HepG2 (cell line): Measurements from ENCODE around the gene GPN2. TPM values are rescaled to one million over a fixed set of nuclear protein-coding genes. Genes with fewer than 3 reads are reported as not detected.
A peak's percentile ranks its signal among the peaks of the same experiment; 100 is the strongest.

Source experiments
- BRD4 ChIP-seq: sonication (generic); formaldehyde crosslinking; IDR thresholded peaks from 2 replicates; pipeline ENCODE4 v1.4.0; 2020; ENCODE audit warnings: missing genetic modification reagents
- FOXJ3 ChIP-seq: sonication (generic); formaldehyde crosslinking; IDR thresholded peaks from 2 replicates; pipeline ENCODE4 v1.4.0; 2020; ENCODE audit warnings: missing genetic modification reagents, mild to moderate bottlenecking, borderline replicate concordance
- KLF12 ChIP-seq: sonication (generic); formaldehyde crosslinking; IDR thresholded peaks from 2 replicates; pipeline ENCODE4 v1.4.0; 2020; ENCODE audit warnings: missing genetic modification reagents, borderline replicate concordance
- PHF21A ChIP-seq: sonication (generic); formaldehyde crosslinking; IDR thresholded peaks from 2 replicates; pipeline ENCODE4 v1.5.0; 2020; ENCODE audit warnings: mild to moderate bottlenecking, missing genetic modification reagents
- PHF8 ChIP-seq: sonication (generic); formaldehyde crosslinking; IDR thresholded peaks from 2 replicates; pipeline ENCODE4 v1.5.0; 2020; ENCODE audit warnings: missing genetic modification reagents
- POLR2A ChIP-seq, 2 experiments: IDR thresholded peaks; 2 replicates each; pipeline ENCODE4 v1.6.1; 2011; ENCODE audit warnings: low read depth in 2 of 2, low read length in 2 of 2, mild to moderate bottlenecking in 1 of 2, moderate library complexity in 1 of 2; ENCODE audit not compliant: insufficient read depth in 1 of 2
- SOX13 ChIP-seq, 3 experiments: fragments of 450-650 bp in 1 of 3; sonication (generic) in 1 of 3; formaldehyde crosslinking in 1 of 3; IDR thresholded peaks in 2 of 3; conservative IDR thresholded peaks in 1 of 3; 2 replicates each; pipeline versions ENCODE4 v1.5.0 to v1.6.1; 2016 to 2020; ENCODE audit warnings: antibody characterized with exemption in 1 of 3, mild to moderate bottlenecking in 1 of 3, missing compliant biosample characterization in 1 of 3, missing genetic modification reagents in 1 of 3, moderate library complexity in 1 of 3
- U2AF2 ChIP-seq: fragments of 200-400 bp; formaldehyde crosslinking; IDR thresholded peaks from 2 replicates; pipeline ENCODE4 v1.6.1; 2017; ENCODE audit warnings: low read depth, mild to moderate bottlenecking, low read length
- YEATS2 ChIP-seq: sonication (generic); formaldehyde crosslinking; IDR thresholded peaks from 2 replicates; pipeline ENCODE4 v1.4.0; 2020; ENCODE audit warnings: missing genetic modification reagents, borderline replicate concordance
- YEATS4 ChIP-seq: sonication (generic); formaldehyde crosslinking; IDR thresholded peaks from 2 replicates; pipeline ENCODE4 v1.4.0; 2020; ENCODE audit warnings: missing genetic modification reagents, borderline replicate concordance
- ZBTB7B ChIP-seq: sonication (generic); formaldehyde crosslinking; IDR thresholded peaks from 2 replicates; pipeline ENCODE4 v1.4.0; 2020; ENCODE audit warnings: missing genetic modification reagents
- ZNF607 ChIP-seq: sonication (generic); formaldehyde crosslinking; IDR thresholded peaks from 2 replicates; pipeline ENCODE4 v1.5.1; 2020; ENCODE audit warnings: missing genetic modification reagents, mild to moderate bottlenecking, borderline replicate concordance
- ZSCAN9 ChIP-seq: IDR thresholded peaks from 2 replicates; pipeline ENCODE4 v1.6.1; 2016; ENCODE audit warnings: borderline replicate concordance
- polyA plus RNA-seq, 8 experiments: library from polyadenylated mRNA; depleted of rRNA in 3 of 8; stranded (reverse) in 7 of 8; unstranded in 1 of 8; fragments of >200 nt; fragmentation: Illumina TruSeq in 4 of 8; extraction: Trizol in 4 of 8; gene quantifications; 2 replicates each; pipeline versions ENCODE4 v1.2.1 to v1.2.3, GENCODE V29; 2011 to 2016; ENCODE audit warnings: low read depth in 4 of 8, missing spikeins in 1 of 8, mixed read lengths in 1 of 8; ENCODE audit not compliant: insufficient read depth in 1 of 8
- total RNA-seq, 5 experiments: library from RNA; depleted of rRNA; stranded (reverse); fragments of >200 nt; fragmentation: Illumina TruSeq; extraction: Trizol; gene quantifications; 2 replicates each; pipeline ENCODE4 v1.2.3, GENCODE V29; 2016; ENCODE audit warnings: low read depth in 1 of 5
- TF ChIP-seq, protein P1 (sequence below): sonication (generic); formaldehyde crosslinking; IDR thresholded peaks from 2 replicates; pipeline ENCODE4 v1.8.1; 2022; ENCODE audit warnings: low read depth, mild to moderate bottlenecking, missing genetic modification reagents
- TF ChIP-seq, protein P2 (sequence below): sonication (generic); formaldehyde crosslinking; IDR thresholded peaks from 2 replicates; pipeline ENCODE4 v1.8.0; 2022; ENCODE audit warnings: mild to moderate bottlenecking, missing genetic modification reagents
- TF ChIP-seq, protein P3 (sequence below): IDR thresholded peaks from 2 replicates; pipeline ENCODE4 v1.4.0; 2020; ENCODE audit warnings: mild to moderate bottlenecking, missing genetic modification reagents
- TF ChIP-seq, protein P4 (sequence below): sonication (generic); formaldehyde crosslinking; IDR thresholded peaks from 2 replicates; pipeline ENCODE4 v1.4.0; 2020; ENCODE audit warnings: mild to moderate bottlenecking, missing genetic modification reagents, borderline replicate concordance

GPN2 gene
- total and polyA plus RNA-seq, 2 of the 13 experiments (the other 11 are each of a cell fraction or from before 2014, with no cell fraction given): 19.3 to 38.9 TPM

DNA sequence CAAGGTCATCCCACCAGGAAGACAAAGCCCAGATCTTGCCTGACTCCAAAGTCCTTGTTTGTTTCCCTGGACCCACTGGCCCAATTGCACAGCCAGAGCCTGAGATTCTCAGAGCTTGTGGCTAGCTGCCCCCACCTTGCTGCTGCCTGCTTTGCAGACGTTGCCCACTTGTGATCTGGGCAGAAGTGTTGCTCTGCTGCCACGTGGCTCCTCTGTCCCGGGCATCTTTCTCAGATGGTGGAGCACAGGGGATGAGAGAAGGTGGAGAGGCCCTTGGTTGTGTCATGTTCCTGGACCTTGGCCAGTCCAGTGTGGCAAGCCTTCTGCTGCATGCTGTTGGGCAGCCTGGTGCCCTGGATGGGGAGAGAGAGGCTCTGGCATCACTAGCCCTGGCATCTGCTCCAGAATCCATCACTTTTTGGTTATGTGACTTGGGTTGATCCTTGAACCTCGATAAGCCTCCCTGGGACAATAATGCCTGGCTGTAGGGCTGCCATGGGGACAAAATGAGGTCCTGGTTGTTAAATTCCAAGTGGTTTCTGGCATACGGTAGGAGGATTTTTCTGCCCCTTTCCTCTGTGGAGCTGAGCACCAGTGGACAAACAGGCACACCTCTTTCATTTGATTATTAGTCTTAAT, 25.2 kb upstream of the GPN2 start (continued):
- TF ChIP-seq BRD4 (CRISPR knock-in tag) (peak; percentile 87), ZSCAN9 (CRISPR knock-in tag) (no peak), SOX13 (IDR thresholded peaks at IDR 0.05) (no peak), SOX13 (CRISPR knock-in tag; conservative IDR thresholded peaks at IDR 0.05 in 1 of 2, IDR thresholded peaks at IDR 0.05 in 1 of 2) (peak in 1 of 2 experiments; percentile 78; a peak in 2 of 4 replicates), ZNF607 (CRISPR knock-in tag) (no peak; the same call in 1 of the 2 replicates), KLF12 (CRISPR knock-in tag) (0 out of 2 replicates have a peak, but pooled peaks have one; percentile 44), YEATS2 (CRISPR knock-in tag) (no peak), ZBTB7B (CRISPR knock-in tag) (peak; percentile 79; the same call in 1 of the 2 replicates), POLR2A (IDR thresholded peaks at IDR 0.05; ENCODE audit: insufficient read depth in 1 of 2, low read depth in 2 of 2, low read length in 2 of 2) (peak in 1 of 2 experiments; percentile 44; a peak in 1 of 4 replicates), PHF8 (0 out of 2 replicates have a peak, but pooled peaks have one; percentile 38), YEATS4 (peak; percentile 56; the same call in 1 of the 2 replicates), FOXJ3 (peak; percentile 64; the same call in 1 of the 2 replicates), PHF21A (CRISPR knock-in tag) (0 out of 2 replicates have a peak, but pooled peaks have one; percentile 33), U2AF2 (no peak)
- TF ChIP-seq, protein P1, sequence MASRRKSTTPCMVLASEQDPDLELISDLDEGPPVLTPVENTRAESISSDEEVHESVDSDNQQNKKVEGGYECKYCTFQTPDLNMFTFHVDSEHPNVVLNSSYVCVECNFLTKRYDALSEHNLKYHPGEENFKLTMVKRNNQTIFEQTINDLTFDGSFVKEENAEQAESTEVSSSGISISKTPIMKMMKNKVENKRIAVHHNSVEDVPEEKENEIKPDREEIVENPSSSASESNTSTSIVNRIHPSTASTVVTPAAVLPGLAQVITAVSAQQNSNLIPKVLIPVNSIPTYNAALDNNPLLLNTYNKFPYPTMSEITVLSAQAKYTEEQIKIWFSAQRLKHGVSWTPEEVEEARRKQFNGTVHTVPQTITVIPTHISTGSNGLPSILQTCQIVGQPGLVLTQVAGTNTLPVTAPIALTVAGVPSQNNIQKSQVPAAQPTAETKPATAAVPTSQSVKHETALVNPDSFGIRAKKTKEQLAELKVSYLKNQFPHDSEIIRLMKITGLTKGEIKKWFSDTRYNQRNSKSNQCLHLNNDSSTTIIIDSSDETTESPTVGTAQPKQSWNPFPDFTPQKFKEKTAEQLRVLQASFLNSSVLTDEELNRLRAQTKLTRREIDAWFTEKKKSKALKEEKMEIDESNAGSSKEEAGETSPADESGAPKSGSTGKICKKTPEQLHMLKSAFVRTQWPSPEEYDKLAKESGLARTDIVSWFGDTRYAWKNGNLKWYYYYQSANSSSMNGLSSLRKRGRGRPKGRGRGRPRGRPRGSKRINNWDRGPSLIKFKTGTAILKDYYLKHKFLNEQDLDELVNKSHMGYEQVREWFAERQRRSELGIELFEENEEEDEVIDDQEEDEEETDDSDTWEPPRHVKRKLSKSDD (CRISPR knock-in tag): no peak
- TF ChIP-seq, protein P2, sequence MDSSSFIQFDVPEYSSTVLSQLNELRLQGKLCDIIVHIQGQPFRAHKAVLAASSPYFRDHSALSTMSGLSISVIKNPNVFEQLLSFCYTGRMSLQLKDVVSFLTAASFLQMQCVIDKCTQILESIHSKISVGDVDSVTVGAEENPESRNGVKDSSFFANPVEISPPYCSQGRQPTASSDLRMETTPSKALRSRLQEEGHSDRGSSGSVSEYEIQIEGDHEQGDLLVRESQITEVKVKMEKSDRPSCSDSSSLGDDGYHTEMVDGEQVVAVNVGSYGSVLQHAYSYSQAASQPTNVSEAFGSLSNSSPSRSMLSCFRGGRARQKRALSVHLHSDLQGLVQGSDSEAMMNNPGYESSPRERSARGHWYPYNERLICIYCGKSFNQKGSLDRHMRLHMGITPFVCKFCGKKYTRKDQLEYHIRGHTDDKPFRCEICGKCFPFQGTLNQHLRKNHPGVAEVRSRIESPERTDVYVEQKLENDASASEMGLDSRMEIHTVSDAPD: 0 out of 2 replicates have a peak, but pooled peaks have one; percentile 24
- TF ChIP-seq, protein P3, sequence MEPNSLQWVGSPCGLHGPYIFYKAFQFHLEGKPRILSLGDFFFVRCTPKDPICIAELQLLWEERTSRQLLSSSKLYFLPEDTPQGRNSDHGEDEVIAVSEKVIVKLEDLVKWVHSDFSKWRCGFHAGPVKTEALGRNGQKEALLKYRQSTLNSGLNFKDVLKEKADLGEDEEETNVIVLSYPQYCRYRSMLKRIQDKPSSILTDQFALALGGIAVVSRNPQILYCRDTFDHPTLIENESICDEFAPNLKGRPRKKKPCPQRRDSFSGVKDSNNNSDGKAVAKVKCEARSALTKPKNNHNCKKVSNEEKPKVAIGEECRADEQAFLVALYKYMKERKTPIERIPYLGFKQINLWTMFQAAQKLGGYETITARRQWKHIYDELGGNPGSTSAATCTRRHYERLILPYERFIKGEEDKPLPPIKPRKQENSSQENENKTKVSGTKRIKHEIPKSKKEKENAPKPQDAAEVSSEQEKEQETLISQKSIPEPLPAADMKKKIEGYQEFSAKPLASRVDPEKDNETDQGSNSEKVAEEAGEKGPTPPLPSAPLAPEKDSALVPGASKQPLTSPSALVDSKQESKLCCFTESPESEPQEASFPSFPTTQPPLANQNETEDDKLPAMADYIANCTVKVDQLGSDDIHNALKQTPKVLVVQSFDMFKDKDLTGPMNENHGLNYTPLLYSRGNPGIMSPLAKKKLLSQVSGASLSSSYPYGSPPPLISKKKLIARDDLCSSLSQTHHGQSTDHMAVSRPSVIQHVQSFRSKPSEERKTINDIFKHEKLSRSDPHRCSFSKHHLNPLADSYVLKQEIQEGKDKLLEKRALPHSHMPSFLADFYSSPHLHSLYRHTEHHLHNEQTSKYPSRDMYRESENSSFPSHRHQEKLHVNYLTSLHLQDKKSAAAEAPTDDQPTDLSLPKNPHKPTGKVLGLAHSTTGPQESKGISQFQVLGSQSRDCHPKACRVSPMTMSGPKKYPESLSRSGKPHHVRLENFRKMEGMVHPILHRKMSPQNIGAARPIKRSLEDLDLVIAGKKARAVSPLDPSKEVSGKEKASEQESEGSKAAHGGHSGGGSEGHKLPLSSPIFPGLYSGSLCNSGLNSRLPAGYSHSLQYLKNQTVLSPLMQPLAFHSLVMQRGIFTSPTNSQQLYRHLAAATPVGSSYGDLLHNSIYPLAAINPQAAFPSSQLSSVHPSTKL (CRISPR knock-in tag): peak; percentile 72
- TF ChIP-seq, protein P4, sequence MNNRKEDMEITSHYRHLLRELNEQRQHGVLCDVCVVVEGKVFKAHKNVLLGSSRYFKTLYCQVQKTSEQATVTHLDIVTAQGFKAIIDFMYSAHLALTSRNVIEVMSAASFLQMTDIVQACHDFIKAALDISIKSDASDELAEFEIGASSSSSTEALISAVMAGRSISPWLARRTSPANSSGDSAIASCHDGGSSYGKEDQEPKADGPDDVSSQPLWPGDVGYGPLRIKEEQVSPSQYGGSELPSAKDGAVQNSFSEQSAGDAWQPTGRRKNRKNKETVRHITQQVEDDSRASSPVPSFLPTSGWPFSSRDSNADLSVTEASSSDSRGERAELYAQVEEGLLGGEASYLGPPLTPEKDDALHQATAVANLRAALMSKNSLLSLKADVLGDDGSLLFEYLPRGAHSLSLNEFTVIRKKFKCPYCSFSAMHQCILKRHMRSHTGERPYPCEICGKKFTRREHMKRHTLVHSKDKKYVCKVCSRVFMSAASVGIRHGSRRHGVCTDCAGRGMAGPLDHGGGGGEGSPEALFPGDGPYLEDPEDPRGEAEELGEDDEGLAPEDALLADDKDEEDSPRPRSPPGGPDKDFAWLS: no peak
